A673 (cell line): ENCODE measurements around the gene PEX5L.

Source experiments
- EZH2 ChIP-seq: fragments of 200-600 bp; sonication (generic); IDR thresholded peaks from 2 replicates; pipeline ENCODE4 v1.6.1; 2017; ENCODE audit warnings: borderline replicate concordance, low read depth, mild to moderate bottlenecking, mixed read lengths, antibody characterized with exemption, low read length; ENCODE audit not compliant: poor library complexity, severe bottlenecking
- TF ChIP-seq, protein P1 (sequence below): fragments of 300-800, 200-600 bp; sonication (generic); conservative IDR thresholded peaks from 2 replicates; pipeline ENCODE4 v1.5.1; 2017; ENCODE audit warnings: low read depth, mild to moderate bottlenecking, antibody characterized with exemption, low read length, moderate library complexity, mixed read lengths

DNA sequence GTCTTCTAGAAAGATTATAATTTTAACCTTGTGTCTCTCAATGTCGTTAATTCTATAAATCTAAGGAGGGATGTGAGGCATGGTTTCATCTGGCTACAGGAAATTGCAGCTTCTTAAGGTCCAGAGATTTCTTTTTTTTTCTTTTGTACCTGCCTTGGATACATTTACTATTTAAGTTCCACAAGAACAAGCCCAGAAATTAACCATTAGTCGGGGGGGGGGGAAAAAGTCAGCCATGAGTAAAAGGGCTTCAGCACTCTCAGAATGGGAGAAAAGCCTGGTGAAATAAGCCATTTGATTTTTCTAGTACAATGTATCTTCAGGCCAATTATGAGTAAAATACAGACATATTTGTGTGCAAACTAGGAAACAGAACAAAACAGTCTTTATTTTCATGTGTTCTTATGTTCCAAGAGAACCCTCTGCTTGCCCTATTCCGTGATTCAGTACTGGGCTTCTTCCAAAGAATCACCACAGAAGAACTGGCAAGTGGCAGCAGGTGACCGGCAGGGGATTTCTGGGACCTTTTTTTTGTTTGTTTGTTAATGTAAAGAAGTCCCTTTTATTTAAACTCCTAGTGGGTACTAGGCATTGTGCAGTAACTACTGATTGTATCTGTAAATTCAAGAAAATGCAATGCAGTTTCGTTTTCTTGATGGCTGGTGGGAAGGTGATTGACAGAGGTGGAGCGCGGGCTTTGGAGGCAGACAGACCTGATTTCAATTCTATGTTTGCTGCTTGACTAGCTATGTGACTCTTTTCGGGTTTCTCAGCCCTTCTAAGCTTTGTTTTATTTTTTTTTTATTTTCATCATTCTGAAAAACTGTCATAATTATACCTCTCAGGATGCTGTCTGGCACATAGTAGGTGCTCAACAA is 82.5 kb downstream of the PEX5L start:
- TF ChIP-seq, protein P1, sequence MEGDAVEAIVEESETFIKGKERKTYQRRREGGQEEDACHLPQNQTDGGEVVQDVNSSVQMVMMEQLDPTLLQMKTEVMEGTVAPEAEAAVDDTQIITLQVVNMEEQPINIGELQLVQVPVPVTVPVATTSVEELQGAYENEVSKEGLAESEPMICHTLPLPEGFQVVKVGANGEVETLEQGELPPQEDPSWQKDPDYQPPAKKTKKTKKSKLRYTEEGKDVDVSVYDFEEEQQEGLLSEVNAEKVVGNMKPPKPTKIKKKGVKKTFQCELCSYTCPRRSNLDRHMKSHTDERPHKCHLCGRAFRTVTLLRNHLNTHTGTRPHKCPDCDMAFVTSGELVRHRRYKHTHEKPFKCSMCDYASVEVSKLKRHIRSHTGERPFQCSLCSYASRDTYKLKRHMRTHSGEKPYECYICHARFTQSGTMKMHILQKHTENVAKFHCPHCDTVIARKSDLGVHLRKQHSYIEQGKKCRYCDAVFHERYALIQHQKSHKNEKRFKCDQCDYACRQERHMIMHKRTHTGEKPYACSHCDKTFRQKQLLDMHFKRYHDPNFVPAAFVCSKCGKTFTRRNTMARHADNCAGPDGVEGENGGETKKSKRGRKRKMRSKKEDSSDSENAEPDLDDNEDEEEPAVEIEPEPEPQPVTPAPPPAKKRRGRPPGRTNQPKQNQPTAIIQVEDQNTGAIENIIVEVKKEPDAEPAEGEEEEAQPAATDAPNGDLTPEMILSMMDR: no peak
- no peak for TF ChIP-seq EZH2
